HepG2 (cell line): ENCODE results near the gene SLC50A1. TPM values are rescaled to one million over a fixed set of nuclear protein-coding genes. Genes with fewer than 3 reads are reported as not detected.

ENCODE experiments used
- AFF4 ChIP-seq: sonication (generic); formaldehyde crosslinking; IDR thresholded peaks from 2 replicates; pipeline ENCODE4 v1.4.0; 2020; ENCODE audit warnings: missing genetic modification reagents
- AHR ChIP-seq: IDR thresholded peaks from 2 replicates; pipeline ENCODE4 v1.6.1; 2018; ENCODE audit warnings: missing genetic modification reagents, missing compliant biosample characterization
- DRAP1 ChIP-seq: IDR thresholded peaks from 2 replicates; pipeline ENCODE4 v1.6.1; 2016; ENCODE audit warnings: missing genetic modification reagents, missing compliant biosample characterization
- MED1 ChIP-seq: sonication (generic); formaldehyde crosslinking; IDR thresholded peaks from 2 replicates; pipeline ENCODE4 v1.4.0; 2020; ENCODE audit warnings: missing genetic modification reagents
- NCOA2 ChIP-seq: sonication (generic); formaldehyde crosslinking; IDR thresholded peaks from 2 replicates; pipeline ENCODE4 v1.8.0; 2022; ENCODE audit warnings: inconsistent platforms
- PHF20 ChIP-seq: sonication (generic); formaldehyde crosslinking; IDR thresholded peaks from 2 replicates; pipeline ENCODE4 v1.5.0; 2020; ENCODE audit warnings: mild to moderate bottlenecking, missing genetic modification reagents
- PRDM10 ChIP-seq: sonication (generic); formaldehyde crosslinking; IDR thresholded peaks from 2 replicates; pipeline ENCODE4 v1.4.0; 2020; ENCODE audit warnings: low read depth, missing genetic modification reagents
- PRMT3 ChIP-seq: sonication (generic); formaldehyde crosslinking; IDR thresholded peaks from 2 replicates; pipeline ENCODE4 v1.8.1; 2022; ENCODE audit warnings: low read depth, mild to moderate bottlenecking, moderate library complexity, missing genetic modification reagents, borderline replicate concordance
- SIX1 ChIP-seq: sonication (generic); formaldehyde crosslinking; IDR thresholded peaks from 2 replicates; pipeline ENCODE4 v1.4.0; 2020; ENCODE audit warnings: missing genetic modification reagents, borderline replicate concordance
- SP4 ChIP-seq: sonication (generic); formaldehyde crosslinking; IDR thresholded peaks from 2 replicates; pipeline ENCODE4 v1.8.1; 2023; ENCODE audit warnings: mild to moderate bottlenecking, missing genetic modification reagents
- ZNF562 ChIP-seq: sonication (generic); formaldehyde crosslinking; IDR thresholded peaks from 2 replicates; pipeline ENCODE4 v1.8.0; 2022; ENCODE audit warnings: missing genetic modification reagents, borderline replicate concordance
- ZNF570 ChIP-seq: sonication (generic); formaldehyde crosslinking; IDR thresholded peaks from 2 replicates; pipeline ENCODE4 v1.4.0; 2020; ENCODE audit warnings: mild to moderate bottlenecking, missing genetic modification reagents, borderline replicate concordance
- ZNF629 ChIP-seq: sonication (generic); formaldehyde crosslinking; conservative IDR thresholded peaks from 2 replicates; pipeline ENCODE4 v1.5.0; 2020; ENCODE audit warnings: missing genetic modification reagents
- ZNF75D ChIP-seq: sonication (generic); formaldehyde crosslinking; IDR thresholded peaks from 2 replicates; pipeline ENCODE4 v1.8.1; 2023; ENCODE audit warnings: missing genetic modification reagents, mild to moderate bottlenecking, borderline replicate concordance
- ZNF816 ChIP-seq: sonication (generic); formaldehyde crosslinking; IDR thresholded peaks from 2 replicates; pipeline ENCODE4 v1.8.0; 2022; ENCODE audit warnings: missing genetic modification reagents, mild to moderate bottlenecking, borderline replicate concordance
- polyA plus RNA-seq, 8 experiments: library from polyadenylated mRNA; depleted of rRNA in 3 of 8; stranded (reverse) in 7 of 8; unstranded in 1 of 8; fragments of >200 nt; fragmentation: Illumina TruSeq in 4 of 8; extraction: Trizol in 4 of 8; gene quantifications; 2 replicates each; pipeline versions ENCODE4 v1.2.1 to v1.2.3, GENCODE V29; 2011 to 2016; ENCODE audit warnings: low read depth in 4 of 8, missing spikeins in 1 of 8, mixed read lengths in 1 of 8; ENCODE audit not compliant: insufficient read depth in 1 of 8
- total RNA-seq, 5 experiments: library from RNA; depleted of rRNA; stranded (reverse); fragments of >200 nt; fragmentation: Illumina TruSeq; extraction: Trizol; gene quantifications; 2 replicates each; pipeline ENCODE4 v1.2.3, GENCODE V29; 2016; ENCODE audit warnings: low read depth in 1 of 5
- TF ChIP-seq, protein P1 (sequence below): conservative IDR thresholded peaks from 2 replicates; pipeline ENCODE4 v1.6.1; 2018; ENCODE audit warnings: missing genetic modification reagents
- TF ChIP-seq, protein P2 (sequence below): sonication (generic); formaldehyde crosslinking; IDR thresholded peaks from 2 replicates; pipeline ENCODE4 v1.5.1; 2020; ENCODE audit warnings: missing genetic modification reagents, mild to moderate bottlenecking, borderline replicate concordance

Gene SLC50A1
- total and polyA plus RNA-seq, 2 of the 13 experiments (the other 11 are each of a cell fraction or from before 2014, with no cell fraction given): 22.5 to 46.8 TPM

- TF ChIP-seq AFF4 (CRISPR knock-in tag): no peak; the same call in 1 of the 2 replicates
- no peak for TF ChIP-seq SP4 (CRISPR knock-in tag)
- no peak for TF ChIP-seq ZNF75D (CRISPR knock-in tag)
- no peak for TF ChIP-seq PRDM10 (CRISPR knock-in tag)
- no peak; the same call in 1 of the 2 replicates for TF ChIP-seq ZNF629 (CRISPR knock-in tag)
- TF ChIP-seq ZNF816: no peak
- TF ChIP-seq, protein P1, sequence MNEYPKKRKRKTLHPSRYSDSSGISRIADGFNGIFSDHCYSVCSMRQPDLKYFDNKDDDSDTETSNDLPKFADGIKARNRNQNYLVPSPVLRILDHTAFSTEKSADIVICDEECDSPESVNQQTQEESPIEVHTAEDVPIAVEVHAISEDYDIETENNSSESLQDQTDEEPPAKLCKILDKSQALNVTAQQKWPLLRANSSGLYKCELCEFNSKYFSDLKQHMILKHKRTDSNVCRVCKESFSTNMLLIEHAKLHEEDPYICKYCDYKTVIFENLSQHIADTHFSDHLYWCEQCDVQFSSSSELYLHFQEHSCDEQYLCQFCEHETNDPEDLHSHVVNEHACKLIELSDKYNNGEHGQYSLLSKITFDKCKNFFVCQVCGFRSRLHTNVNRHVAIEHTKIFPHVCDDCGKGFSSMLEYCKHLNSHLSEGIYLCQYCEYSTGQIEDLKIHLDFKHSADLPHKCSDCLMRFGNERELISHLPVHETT: no peak
- no peak for TF ChIP-seq MED1 (CRISPR knock-in tag)
- TF ChIP-seq AHR (CRISPR knock-in tag): no peak
- no peak for TF ChIP-seq ZNF562
- TF ChIP-seq DRAP1 (CRISPR knock-in tag): no peak
- TF ChIP-seq, protein P2, sequence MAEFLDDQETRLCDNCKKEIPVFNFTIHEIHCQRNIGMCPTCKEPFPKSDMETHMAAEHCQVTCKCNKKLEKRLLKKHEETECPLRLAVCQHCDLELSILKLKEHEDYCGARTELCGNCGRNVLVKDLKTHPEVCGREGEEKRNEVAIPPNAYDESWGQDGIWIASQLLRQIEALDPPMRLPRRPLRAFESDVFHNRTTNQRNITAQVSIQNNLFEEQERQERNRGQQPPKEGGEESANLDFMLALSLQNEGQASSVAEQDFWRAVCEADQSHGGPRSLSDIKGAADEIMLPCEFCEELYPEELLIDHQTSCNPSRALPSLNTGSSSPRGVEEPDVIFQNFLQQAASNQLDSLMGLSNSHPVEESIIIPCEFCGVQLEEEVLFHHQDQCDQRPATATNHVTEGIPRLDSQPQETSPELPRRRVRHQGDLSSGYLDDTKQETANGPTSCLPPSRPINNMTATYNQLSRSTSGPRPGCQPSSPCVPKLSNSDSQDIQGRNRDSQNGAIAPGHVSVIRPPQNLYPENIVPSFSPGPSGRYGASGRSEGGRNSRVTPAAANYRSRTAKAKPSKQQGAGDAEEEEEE (CRISPR knock-in tag): no peak
- TF ChIP-seq ZNF570 (CRISPR knock-in tag): no peak
- no peak; the same call in 1 of the 2 replicates for TF ChIP-seq PRMT3 (CRISPR knock-in tag)
- no peak for TF ChIP-seq PHF20 (CRISPR knock-in tag)
- TF ChIP-seq NCOA2: no peak
- no peak for TF ChIP-seq SIX1
Measured at GRCh38 chr1:155126556-155127104, 9.0 kb upstream of the SLC50A1 start (continued).
